C4-2B (cell line): Measurements from ENCODE around the gene SLC12A4.
"Not testable (repeated sequence)": the region's sequence is repeated elsewhere in the genome, so short reads cannot be mapped to it uniquely, and the experiment has no call there.

Experiments used
- H3K27ac ChIP-seq: fragments of 450-650 bp; 2 replicates; pipeline ENCODE4 v1.5.1; 2017
- CTCF ChIP-seq: fragments of 450-650 bp; conservative IDR thresholded peaks from 2 replicates; pipeline ENCODE4 v1.5.1; 2017; ENCODE audit warnings: mild to moderate bottlenecking
- ZFX ChIP-seq: fragments of 450-650 bp; IDR thresholded peaks from 2 replicates; pipeline ENCODE4 v1.6.1; 2017

The SLC12A4 gene

GRCh38 chr16:67943256-67943618, 25.2 kb downstream of the SLC12A4 start:
- no peak for TF ChIP-seq CTCF
- no peak for TF ChIP-seq ZFX
- H3K27ac ChIP-seq: no peak overlapping the region

- TF ChIP-seq CTCF (no peak), ZFX (no peak)
- H3K27ac ChIP-seq: no peak overlapping the region
Observed at GRCh38 chr16:67942510-67943255, 25.8 kb downstream of the SLC12A4 start.

- H3K27ac ChIP-seq: no peak overlapping the region
- peak; percentile 85 for TF ChIP-seq CTCF
- no peak for TF ChIP-seq ZFX
Observed at GRCh38 chr16:67942200-67942509, 26.3 kb downstream of the SLC12A4 start.

GRCh38 chr16:67941469-67942199, 26.8 kb downstream of the SLC12A4 start:
- H3K27ac ChIP-seq: no peak overlapping the region
- TF ChIP-seq CTCF (no peak), ZFX (no peak)

GRCh38 chr16:67940446-67941089, 27.9 kb downstream of the SLC12A4 start:
- TF ChIP-seq ZFX (no peak), CTCF (no peak)
- no peak overlapping the region; the same call in 1 of the 2 replicates for H3K27ac ChIP-seq

- no peak for TF ChIP-seq ZFX
- no peak overlapping the region; the same call in 1 of the 2 replicates for H3K27ac ChIP-seq
Observed at GRCh38 chr16:67939507-67940445, 28.7 kb downstream of the SLC12A4 start.

- not testable (repeated sequence) for H3K27ac ChIP-seq
Observed at GRCh38 chr16:67937713-67938112, 30.7 kb downstream of the SLC12A4 start.
